ENCODE results near the gene SLC9A9.

DNA sequence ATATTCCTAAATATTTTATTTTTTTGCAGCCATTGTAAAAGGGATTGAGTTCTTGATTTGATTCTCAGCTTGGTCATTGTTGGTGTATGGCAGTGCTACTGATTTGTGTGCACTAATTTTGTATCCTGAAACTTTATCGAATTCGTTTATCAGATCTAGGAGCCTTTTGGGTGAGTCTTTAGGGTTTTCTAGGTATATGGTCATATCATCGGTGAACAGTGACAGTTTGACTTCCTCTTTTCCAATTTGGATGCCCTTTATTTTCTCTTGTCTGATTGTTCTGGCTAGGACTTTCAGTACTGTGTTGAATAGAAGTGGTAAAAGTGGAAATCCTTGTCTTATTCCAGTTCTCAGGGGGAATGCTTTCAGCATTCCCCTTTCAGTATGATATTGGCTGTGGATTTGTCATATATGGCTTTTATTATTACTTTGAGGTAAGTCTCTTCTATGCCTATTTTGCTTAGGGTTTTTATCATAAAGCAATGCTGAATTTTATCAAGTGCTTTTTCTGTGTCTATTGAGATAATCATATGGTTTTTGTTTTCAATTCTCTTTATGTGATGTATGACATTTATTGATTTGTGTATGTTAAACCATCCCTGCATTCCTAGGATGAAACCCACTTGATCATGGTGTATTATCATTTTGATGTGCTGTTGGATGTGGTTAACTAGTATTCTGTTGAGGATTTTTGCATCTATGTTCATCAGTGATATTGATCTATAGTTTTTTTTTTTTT lies 11.4 kb upstream of the SLC9A9 start:
- TF ChIP-seq, protein P1, sequence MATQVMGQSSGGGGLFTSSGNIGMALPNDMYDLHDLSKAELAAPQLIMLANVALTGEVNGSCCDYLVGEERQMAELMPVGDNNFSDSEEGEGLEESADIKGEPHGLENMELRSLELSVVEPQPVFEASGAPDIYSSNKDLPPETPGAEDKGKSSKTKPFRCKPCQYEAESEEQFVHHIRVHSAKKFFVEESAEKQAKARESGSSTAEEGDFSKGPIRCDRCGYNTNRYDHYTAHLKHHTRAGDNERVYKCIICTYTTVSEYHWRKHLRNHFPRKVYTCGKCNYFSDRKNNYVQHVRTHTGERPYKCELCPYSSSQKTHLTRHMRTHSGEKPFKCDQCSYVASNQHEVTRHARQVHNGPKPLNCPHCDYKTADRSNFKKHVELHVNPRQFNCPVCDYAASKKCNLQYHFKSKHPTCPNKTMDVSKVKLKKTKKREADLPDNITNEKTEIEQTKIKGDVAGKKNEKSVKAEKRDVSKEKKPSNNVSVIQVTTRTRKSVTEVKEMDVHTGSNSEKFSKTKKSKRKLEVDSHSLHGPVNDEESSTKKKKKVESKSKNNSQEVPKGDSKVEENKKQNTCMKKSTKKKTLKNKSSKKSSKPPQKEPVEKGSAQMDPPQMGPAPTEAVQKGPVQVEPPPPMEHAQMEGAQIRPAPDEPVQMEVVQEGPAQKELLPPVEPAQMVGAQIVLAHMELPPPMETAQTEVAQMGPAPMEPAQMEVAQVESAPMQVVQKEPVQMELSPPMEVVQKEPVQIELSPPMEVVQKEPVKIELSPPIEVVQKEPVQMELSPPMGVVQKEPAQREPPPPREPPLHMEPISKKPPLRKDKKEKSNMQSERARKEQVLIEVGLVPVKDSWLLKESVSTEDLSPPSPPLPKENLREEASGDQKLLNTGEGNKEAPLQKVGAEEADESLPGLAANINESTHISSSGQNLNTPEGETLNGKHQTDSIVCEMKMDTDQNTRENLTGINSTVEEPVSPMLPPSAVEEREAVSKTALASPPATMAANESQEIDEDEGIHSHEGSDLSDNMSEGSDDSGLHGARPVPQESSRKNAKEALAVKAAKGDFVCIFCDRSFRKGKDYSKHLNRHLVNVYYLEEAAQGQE (IDR thresholded peaks at IDR 0.05; ENCODE audit: insufficient replicate concordance, low read depth) = no peak
- TF ChIP-seq, protein P2, sequence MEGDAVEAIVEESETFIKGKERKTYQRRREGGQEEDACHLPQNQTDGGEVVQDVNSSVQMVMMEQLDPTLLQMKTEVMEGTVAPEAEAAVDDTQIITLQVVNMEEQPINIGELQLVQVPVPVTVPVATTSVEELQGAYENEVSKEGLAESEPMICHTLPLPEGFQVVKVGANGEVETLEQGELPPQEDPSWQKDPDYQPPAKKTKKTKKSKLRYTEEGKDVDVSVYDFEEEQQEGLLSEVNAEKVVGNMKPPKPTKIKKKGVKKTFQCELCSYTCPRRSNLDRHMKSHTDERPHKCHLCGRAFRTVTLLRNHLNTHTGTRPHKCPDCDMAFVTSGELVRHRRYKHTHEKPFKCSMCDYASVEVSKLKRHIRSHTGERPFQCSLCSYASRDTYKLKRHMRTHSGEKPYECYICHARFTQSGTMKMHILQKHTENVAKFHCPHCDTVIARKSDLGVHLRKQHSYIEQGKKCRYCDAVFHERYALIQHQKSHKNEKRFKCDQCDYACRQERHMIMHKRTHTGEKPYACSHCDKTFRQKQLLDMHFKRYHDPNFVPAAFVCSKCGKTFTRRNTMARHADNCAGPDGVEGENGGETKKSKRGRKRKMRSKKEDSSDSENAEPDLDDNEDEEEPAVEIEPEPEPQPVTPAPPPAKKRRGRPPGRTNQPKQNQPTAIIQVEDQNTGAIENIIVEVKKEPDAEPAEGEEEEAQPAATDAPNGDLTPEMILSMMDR (IDR thresholded peaks at IDR 0.05; ENCODE audit: insufficient read depth, low read length) = no peak

Data from HL-60 (cell line).